ENCODE measurements around the gene ERC2. TPM values are rescaled to one million over a fixed set of nuclear protein-coding genes. Genes with fewer than 3 reads are reported as not detected.
A peak's percentile ranks its signal among the peaks of the same experiment; 100 is the strongest.

ERC2 gene
- total and polyA plus RNA-seq, 9 donors: 0.52 to 2.0 (median 0.82) TPM

- no peaks in the 10 kb centered on the region for H3K9me3 ChIP-seq (replicated peaks; ENCODE audit: control insufficient read depth, low read depth, low read length)
- WGBS (ENCODE audit: insufficient coverage): no CpG with 5 or more reads among the region's 5 CpGs
- H3K36me3 ChIP-seq (ENCODE audit: control insufficient read depth, insufficient read depth, low read length): no peaks in the 10 kb centered on the region
- peaks cover 6% of the 10 kb centered on the region for H3K4me1 ChIP-seq (ENCODE audit: control insufficient read depth, insufficient read depth, low read length)
- no peak for DNase-seq
- no peak overlapping the region for H3K27ac ChIP-seq (ENCODE audit: low read length)
- H3K27me3 ChIP-seq (ENCODE audit: control insufficient read depth, insufficient read depth, low read length): no peaks in the 10 kb centered on the region
- no peak overlapping the region for H3K4me3 ChIP-seq (ENCODE audit: low read length)
Measured at GRCh38 chr3:55540579-55540978, 927.7 kb downstream of the ERC2 start.

- no peak for DNase-seq
- no peaks in the 10 kb centered on the region for H3K27me3 ChIP-seq (ENCODE audit: control insufficient read depth, insufficient read depth, low read length)
- no peak overlapping the region for H3K4me3 ChIP-seq (ENCODE audit: low read length)
- no peaks in the 10 kb centered on the region for H3K9me3 ChIP-seq (replicated peaks; ENCODE audit: control insufficient read depth, low read depth, low read length)
- no peak overlapping the region for H3K27ac ChIP-seq (ENCODE audit: low read length)
- H3K4me1 ChIP-seq (ENCODE audit: control insufficient read depth, insufficient read depth, low read length): no peaks in the 10 kb centered on the region
- no peaks in the 10 kb centered on the region for H3K36me3 ChIP-seq (ENCODE audit: control insufficient read depth, insufficient read depth, low read length)
- WGBS (ENCODE audit: insufficient coverage): no CpG with 5 or more reads among the region's 4 CpGs
Measured at GRCh38 chr3:55538158-55538557, 930.1 kb downstream of the ERC2 start.

- no peaks in the 10 kb centered on the region for H3K36me3 ChIP-seq (ENCODE audit: control insufficient read depth, insufficient read depth, low read length)
- H3K27me3 ChIP-seq (ENCODE audit: control insufficient read depth, insufficient read depth, low read length): no peaks in the 10 kb centered on the region
- H3K27ac ChIP-seq (ENCODE audit: low read length): no peak overlapping the region
- WGBS (ENCODE audit: insufficient coverage): no CpG with 5 or more reads among the region's 3 CpGs
- no peak overlapping the region for H3K4me3 ChIP-seq (ENCODE audit: low read length)
- no peaks in the 10 kb centered on the region for H3K4me1 ChIP-seq (ENCODE audit: control insufficient read depth, insufficient read depth, low read length)
- no peaks in the 10 kb centered on the region for H3K9me3 ChIP-seq (replicated peaks; ENCODE audit: control insufficient read depth, low read depth, low read length)
- DNase-seq: no peak
Measured at GRCh38 chr3:55537563-55537962, 930.7 kb downstream of the ERC2 start.

GRCh38 chr3:55537129-55537528 is 931.1 kb downstream of the ERC2 start:
- no peaks in the 10 kb centered on the region for H3K27me3 ChIP-seq (ENCODE audit: control insufficient read depth, insufficient read depth, low read length)
- H3K4me1 ChIP-seq (ENCODE audit: control insufficient read depth, insufficient read depth, low read length): no peaks in the 10 kb centered on the region
- WGBS (ENCODE audit: insufficient coverage): 49% methylated on average over 5 of the region's 7 CpGs
- H3K9me3 ChIP-seq (replicated peaks; ENCODE audit: control insufficient read depth, low read depth, low read length): no peaks in the 10 kb centered on the region
- H3K36me3 ChIP-seq (ENCODE audit: control insufficient read depth, insufficient read depth, low read length): no peaks in the 10 kb centered on the region
- no peak for DNase-seq
- no peak overlapping the region for H3K27ac ChIP-seq (ENCODE audit: low read length)
- no peak overlapping the region for H3K4me3 ChIP-seq (ENCODE audit: low read length)

- WGBS (ENCODE audit: insufficient coverage): 100% methylated on average over 1 of the region's 2 CpGs
- Histone ChIP-seq H3K4me1 (ENCODE audit: control insufficient read depth, insufficient read depth, low read length) (no peaks in the 10 kb centered on the region), H3K27ac (ENCODE audit: low read length) (no peak overlapping the region), H3K4me3 (ENCODE audit: low read length) (no peak overlapping the region), H3K9me3 (replicated peaks; ENCODE audit: control insufficient read depth, low read depth, low read length) (no peaks in the 10 kb centered on the region), H3K36me3 (ENCODE audit: control insufficient read depth, insufficient read depth, low read length) (no peaks in the 10 kb centered on the region), H3K27me3 (ENCODE audit: control insufficient read depth, insufficient read depth, low read length) (no peaks in the 10 kb centered on the region)
- no peak for DNase-seq
Measured at GRCh38 chr3:55534876-55535275, 933.4 kb downstream of the ERC2 start.

GRCh38 chr3:55532806-55533205 is 935.5 kb downstream of the ERC2 start:
- H3K27me3 ChIP-seq (ENCODE audit: control insufficient read depth, insufficient read depth, low read length): no peaks in the 10 kb centered on the region
- WGBS (ENCODE audit: insufficient coverage): 100% methylated on average over 2 of the region's 3 CpGs
- no peaks in the 10 kb centered on the region for H3K36me3 ChIP-seq (ENCODE audit: control insufficient read depth, insufficient read depth, low read length)

GRCh38 chr3:55531321-55531720 is 936.9 kb downstream of the ERC2 start:
- H3K27ac ChIP-seq (ENCODE audit: low read length): no peak overlapping the region
- H3K9me3 ChIP-seq (replicated peaks; ENCODE audit: control insufficient read depth, low read depth, low read length): no peaks in the 10 kb centered on the region
- no peak overlapping the region for H3K4me3 ChIP-seq (ENCODE audit: low read length)
- H3K4me1 ChIP-seq (ENCODE audit: control insufficient read depth, insufficient read depth, low read length): peaks cover 6% of the 10 kb centered on the region
- DNase-seq: no peak
- H3K27me3 ChIP-seq (ENCODE audit: control insufficient read depth, insufficient read depth, low read length): no peaks in the 10 kb centered on the region
- no peaks in the 10 kb centered on the region for H3K36me3 ChIP-seq (ENCODE audit: control insufficient read depth, insufficient read depth, low read length)
- 20% methylated on average over 1 of the region's 1 CpG for WGBS (ENCODE audit: insufficient coverage)

More at GRCh38 chr3:55532806-55533205, 935.5 kb downstream of the ERC2 start:
- no peak for DNase-seq
- H3K27ac ChIP-seq (ENCODE audit: low read length): no peak overlapping the region
- no peaks in the 10 kb centered on the region for H3K9me3 ChIP-seq (replicated peaks; ENCODE audit: control insufficient read depth, low read depth, low read length)
- no peak overlapping the region for H3K4me3 ChIP-seq (ENCODE audit: low read length)
- no peaks in the 10 kb centered on the region for H3K4me1 ChIP-seq (ENCODE audit: control insufficient read depth, insufficient read depth, low read length)

GRCh38 chr3:55527361-55527760 is 940.9 kb downstream of the ERC2 start:
- no peak for DNase-seq
- Histone ChIP-seq H3K4me1 (ENCODE audit: control insufficient read depth, insufficient read depth, low read length) (peaks cover 14% of the 10 kb centered on the region), H3K9me3 (replicated peaks; ENCODE audit: control insufficient read depth, low read depth, low read length) (no peaks in the 10 kb centered on the region), H3K27ac (ENCODE audit: low read length) (no peak overlapping the region), H3K27me3 (ENCODE audit: control insufficient read depth, insufficient read depth, low read length) (no peaks in the 10 kb centered on the region), H3K36me3 (ENCODE audit: control insufficient read depth, insufficient read depth, low read length) (no peaks in the 10 kb centered on the region), H3K4me3 (ENCODE audit: low read length) (no peak overlapping the region)
- no CpG with 5 or more reads among the region's 4 CpGs for WGBS (ENCODE audit: insufficient coverage)

GRCh38 chr3:55526332-55527030 is 941.8 kb downstream of the ERC2 start:
- Histone ChIP-seq H3K27me3 (ENCODE audit: control insufficient read depth, insufficient read depth, low read length) (no peaks in the 10 kb centered on the region), H3K9me3 (replicated peaks; ENCODE audit: control insufficient read depth, low read depth, low read length) (no peaks in the 10 kb centered on the region), H3K4me3 (ENCODE audit: low read length) (no peak overlapping the region), H3K36me3 (ENCODE audit: control insufficient read depth, insufficient read depth, low read length) (no peaks in the 10 kb centered on the region), H3K4me1 (ENCODE audit: control insufficient read depth, insufficient read depth, low read length) (peaks cover 17% of the 10 kb centered on the region), H3K27ac (ENCODE audit: low read length) (no peak overlapping the region)
- peak; percentile 80 for DNase-seq
- WGBS (ENCODE audit: insufficient coverage): 53% methylated on average over 10 of the region's 10 CpGs

- whole genome bisulfite sequencing (ENCODE audit: insufficient coverage): 94% methylated on average over 3 of the region's 3 CpGs
- Histone ChIP-seq H3K4me3 (ENCODE audit: low read length) (no peak overlapping the region), H3K27me3 (ENCODE audit: control insufficient read depth, insufficient read depth, low read length) (no peaks in the 10 kb centered on the region), H3K4me1 (ENCODE audit: control insufficient read depth, insufficient read depth, low read length) (peaks cover 18% of the 10 kb centered on the region), H3K36me3 (ENCODE audit: control insufficient read depth, insufficient read depth, low read length) (no peaks in the 10 kb centered on the region), H3K27ac (ENCODE audit: low read length) (no peak overlapping the region), H3K9me3 (replicated peaks; ENCODE audit: control insufficient read depth, low read depth, low read length) (no peaks in the 10 kb centered on the region)
- no peak for DNase-seq
Measured at GRCh38 chr3:55525436-55525835, 942.8 kb downstream of the ERC2 start.

Measured in muscle of leg (tissue), 11 donors.